Umbilical cord (tissue), 2 donors: Measurements from ENCODE around the gene KCNQ4. TPM values are rescaled to one million over a fixed set of nuclear protein-coding genes. Genes with fewer than 3 reads are reported as not detected.

Source experiments
- DNase-seq: peaks from one replicate; pipeline ENCODE4 v3.0.0-alpha.2; 2015; ENCODE audit warnings: low spot score
- total RNA-seq: library from RNA; depleted of rRNA; stranded (reverse); fragments of >200 nt; gene quantifications from one replicate; pipeline ENCODE4 v1.2.3, GENCODE V29; 2014; ENCODE audit warnings: low replicate concordance; ENCODE audit not compliant: insufficient read depth

The KCNQ4 gene
- total RNA-seq: 3.4 TPM

DNA sequence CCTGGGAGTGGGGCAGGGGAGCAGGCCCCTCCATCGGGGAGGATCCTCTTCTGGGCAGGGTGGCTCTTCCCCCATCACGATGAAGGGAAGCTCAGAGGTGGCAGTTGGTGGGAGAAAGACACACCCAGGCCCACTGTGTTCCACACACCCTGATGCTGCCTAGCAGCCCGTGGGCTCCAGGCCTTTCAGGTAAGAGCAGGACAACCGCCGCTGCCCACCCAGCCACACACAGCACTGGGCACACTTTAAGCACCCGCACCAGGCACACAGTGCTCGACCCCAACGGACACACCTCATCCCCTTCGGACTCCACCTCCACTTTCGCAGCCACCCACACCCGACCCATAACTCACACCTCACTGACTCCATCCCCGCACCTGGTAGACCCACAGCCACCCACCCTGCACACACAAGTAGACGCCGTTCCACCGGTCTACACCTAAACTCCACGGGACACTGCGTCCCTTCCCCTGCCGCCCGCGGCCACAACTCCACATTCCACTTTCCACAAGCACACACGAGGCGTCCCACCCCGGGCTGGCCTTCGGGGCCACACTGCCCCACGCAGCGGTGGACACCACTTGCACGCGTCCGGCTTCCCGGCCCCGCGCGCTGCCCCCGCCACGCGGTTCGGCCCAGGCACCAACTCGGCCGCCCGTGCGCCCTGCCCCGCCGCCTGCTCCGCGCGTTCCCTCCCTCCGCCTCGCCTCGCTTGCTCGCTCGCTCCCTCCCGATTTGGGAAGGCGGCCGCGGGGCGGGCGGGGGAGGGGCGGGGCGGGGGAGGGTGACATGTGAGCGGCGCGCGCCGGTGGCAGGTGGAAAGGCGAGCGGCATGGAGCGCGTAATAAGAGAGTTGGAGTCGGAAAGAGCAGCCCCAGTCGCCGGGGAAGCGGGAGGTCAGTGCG, at the start of gene KCNQ4:
KCNQ4 (plus strand) TSS at position 787 of the 905 bp plus-strand sequence. CDS start 307 bp downstream, outside the sequence.
- DNase-seq: no peak

DNA sequence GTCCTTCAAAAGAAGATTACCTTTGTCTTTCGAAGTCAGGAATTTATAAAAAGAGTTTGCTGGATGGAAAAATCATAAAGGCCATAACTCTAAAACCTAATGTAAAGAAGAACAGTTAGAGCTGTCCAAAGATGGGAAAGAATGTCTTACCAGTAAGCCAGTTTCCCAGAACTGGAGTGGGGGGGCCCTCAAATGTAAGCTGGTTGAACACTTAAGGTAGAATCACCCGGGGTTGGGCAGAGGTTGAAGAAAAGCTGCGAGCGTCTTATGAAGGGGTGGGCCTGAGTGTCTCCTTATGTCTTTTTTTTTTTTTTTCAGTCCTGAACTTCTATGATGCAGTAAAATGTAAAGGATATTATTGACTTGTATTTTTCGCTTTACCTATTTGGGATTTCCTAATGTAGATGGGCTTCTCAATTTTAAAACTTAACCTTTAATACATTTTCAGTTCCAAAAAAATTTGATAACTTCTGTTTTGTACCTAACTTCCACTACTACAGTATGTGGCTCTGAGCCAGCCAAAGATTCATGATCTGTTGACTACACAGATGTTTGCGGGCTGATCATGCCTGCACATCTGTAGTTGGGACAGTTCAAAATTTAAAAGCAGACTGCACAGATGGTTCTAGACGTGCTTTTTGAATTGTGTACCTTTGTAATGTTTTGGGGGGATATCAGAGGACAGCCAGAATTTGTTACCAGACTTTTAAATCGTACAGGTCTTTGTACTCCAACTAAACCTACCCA, 48.5 kb upstream of the KCNQ4 start:
- DNase-seq: no peak

DNA sequence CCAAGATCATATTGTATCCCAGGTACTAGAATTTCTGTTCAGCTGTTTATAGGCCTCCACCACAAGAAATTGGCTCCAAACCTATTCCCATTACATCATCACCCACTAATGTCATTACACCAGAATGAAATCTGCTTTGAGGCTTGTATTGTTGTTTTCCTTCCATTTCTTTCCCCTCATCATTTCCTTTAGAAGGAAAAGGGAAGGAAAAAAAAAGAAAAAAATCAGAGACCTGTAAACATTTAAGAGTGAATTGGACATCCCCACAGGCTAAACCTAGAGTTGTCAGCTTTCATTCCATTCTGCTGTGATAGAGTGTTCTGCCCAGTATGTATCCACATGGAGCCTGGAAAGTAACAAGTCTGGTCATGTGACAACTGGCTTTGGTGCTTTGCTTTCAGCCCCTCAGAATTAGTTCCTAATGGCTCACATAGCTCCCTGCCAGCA, 47.5 kb upstream of the KCNQ4 start:
- DNase-seq: peak; percentile 27

DNA sequence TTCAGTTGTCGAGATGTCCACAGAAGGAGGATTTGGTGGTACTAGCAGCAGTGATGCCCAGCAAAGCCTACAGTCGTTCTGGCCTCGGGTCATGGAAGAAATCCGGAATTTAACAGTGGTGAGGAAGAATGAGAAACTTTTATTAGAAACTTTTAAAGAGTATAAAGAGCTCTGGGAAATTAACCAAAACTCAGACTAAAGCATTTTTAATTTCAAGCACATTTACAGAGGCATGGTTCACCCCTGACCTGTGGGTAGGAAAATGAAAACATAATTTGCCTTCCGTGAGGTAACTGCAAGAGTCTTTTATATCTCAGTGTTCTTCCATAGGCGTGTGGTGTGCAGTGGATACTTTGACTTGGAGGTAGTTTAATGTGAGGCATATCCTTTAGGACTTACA, 44.8 kb upstream of the KCNQ4 start:
- no peak for DNase-seq

DNA sequence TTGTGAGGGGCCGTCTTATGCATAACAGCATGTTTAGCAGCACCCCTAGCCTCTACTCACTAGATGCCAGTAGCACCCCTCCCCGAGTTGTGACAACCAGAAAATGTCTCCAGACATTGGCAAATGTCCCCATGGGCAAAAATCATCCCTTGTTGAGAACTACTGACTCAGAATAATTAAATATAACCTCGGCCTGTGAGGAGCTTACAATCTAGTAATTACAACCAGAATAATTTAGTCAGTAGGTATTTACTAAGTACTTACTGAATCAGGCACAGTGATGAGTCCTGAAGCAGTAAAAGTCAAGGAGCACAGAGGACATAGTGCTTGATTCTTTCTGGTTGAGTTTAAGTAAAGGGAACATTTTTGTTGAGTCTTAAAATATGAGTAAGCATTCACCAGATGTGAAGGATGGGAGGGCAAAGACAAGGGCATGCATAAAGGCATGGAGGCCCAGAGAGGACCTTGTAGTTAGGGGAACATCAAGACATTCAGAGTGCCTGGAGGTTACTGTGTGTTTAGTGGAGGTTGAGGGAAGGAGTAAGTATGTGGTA, 44.1 kb upstream of the KCNQ4 start:
- no peak for DNase-seq

DNA sequence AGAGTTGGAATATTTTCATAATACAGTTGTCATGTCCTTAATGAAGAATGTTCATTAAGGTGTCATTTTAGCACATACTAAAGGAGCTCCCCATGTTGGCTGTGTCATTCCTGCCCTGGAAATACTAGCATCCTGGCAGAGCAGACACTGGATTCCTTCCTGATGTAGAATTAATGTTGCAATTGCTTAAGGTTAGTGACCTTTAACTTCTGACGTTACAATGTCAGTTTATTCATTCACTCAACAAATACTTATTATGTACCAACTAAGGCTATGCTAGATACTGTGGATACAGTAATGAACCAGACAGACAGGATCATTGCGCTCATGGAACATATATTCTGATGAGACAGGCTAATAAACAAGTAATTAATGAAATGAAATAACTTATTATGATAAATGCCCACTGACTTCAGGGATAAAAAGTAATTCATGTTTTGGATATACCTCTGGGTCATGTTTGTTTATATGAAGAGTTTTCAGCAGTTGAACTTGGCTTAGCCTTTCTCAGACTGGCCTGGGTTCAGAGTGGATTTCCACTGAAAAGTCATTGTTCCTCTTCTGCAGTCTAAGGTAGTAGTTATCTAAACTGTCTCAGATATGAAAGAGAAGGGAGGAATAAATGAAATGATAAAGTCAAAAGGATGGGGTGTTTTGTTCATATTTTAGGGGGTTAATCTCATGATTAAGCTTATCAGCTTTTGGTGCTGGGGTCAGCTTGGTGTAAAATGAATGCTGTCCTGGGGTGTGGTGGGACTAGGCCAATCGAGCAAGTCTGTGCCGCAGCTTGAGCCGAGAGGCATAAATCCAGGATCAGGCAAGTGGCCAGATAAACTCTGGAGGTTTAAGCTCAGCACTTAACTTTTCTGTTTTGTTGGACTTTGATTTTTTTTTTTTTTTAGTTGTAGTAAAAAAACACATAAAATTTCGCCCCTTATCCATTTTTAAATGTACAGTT, 43.3 kb upstream of the KCNQ4 start:
- DNase-seq: peak; percentile 79

DNA sequence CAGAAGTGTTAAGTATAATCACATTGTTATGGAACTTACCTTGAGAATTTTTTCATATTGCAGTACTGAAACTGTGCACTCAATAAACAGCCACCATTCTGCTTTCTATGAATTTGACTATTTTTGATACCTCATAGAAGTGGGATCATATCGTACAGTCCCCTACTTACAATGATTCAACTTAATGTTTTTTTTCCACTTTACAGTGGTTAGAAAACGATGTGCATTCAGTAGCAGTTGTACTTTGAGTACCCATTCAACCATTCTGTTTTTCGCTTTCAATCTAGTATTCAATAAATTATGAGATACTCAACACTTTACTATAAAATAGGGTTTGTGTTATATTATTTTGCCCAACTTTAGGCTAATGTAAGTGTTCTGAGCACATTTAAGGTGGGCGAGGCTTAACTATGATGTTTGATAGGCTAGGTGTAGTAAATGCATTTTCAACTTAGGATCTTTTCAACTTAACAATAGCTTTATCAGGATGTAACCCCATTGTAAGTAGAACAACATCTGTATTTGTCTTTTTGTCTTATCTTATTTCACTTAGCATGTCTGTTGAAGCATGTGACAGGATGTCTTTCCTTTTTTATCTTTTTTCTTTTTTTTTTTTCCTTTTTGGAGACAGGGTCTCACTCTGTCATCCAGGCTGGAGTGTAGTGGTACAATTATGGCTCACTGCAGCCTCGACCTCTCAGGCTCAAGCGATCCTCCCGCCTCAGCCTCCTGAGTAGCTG, 42.4 kb upstream of the KCNQ4 start:
- DNase-seq: no peak

DNA sequence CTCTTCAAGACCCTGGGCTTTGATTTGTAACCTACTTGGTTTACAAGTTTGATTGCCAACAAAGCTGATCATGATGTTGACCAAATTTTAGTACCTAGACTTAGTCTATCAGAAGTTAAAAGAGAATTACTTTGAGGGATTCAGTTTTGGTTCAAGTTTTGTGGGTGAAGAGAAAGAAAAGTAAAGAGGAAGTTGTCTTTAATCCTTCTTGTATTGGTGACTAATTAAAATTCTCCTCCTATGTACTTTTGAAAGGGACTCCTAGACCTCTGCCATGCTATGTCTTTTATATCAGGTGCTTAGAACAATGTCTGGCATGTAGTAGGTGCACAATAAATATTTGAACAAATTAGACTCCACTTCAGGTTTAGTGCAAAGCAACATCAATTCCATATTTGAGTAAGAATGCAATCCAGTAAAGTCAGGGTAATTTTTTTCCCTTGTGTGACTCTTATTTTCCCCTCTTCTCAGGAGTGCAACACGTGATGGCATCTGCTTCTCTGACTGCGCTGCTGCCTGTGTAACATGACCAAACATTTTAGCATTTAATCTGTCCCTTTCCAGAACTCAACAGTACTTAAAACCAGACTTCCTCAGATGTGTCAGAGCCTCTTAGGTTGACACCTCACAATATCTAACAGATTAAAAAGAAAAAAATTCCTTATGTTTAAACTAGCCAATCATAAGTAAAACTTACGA, 41.1 kb upstream of the KCNQ4 start:
- DNase-seq: no peak

DNA sequence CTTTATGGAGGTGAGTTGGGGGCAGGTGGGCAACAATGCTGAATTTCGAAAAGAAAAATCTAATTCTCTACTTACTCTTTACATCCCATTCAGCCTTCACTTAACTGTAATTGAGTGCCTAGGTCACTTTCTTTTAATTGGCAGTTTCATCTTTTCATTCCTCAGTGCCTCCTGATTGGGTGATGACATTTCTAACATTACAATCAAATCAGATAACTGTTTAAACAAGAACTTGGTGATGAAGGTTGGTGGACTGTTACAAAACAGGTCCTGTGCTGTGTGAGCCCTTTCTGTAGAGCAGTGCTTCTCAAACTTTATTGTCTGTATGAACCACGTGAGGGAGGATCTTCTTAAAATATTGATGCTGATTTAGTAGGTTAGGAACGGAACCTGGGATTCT, 40.1 kb upstream of the KCNQ4 start:
- no peak for DNase-seq

DNA sequence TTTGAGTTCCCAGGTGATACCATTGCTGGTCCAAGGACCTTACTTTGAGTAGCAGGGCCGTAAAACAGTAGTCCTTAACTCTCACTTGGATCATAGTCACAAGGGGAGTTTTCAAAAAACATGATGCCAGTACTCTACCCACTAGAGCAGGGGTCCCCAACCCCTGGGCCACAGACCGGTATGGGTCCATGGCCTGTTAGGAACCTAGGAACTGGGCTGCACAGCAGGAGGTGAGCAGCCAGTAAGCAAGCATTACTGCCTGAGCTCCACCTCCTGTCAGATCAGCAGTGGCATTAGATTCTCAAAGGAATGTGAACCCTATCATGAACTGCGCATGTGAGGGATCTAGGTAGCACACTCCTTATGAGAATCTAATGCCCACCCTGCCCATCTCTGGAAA, 39.7 kb upstream of the KCNQ4 start:
- no peak for DNase-seq

DNA sequence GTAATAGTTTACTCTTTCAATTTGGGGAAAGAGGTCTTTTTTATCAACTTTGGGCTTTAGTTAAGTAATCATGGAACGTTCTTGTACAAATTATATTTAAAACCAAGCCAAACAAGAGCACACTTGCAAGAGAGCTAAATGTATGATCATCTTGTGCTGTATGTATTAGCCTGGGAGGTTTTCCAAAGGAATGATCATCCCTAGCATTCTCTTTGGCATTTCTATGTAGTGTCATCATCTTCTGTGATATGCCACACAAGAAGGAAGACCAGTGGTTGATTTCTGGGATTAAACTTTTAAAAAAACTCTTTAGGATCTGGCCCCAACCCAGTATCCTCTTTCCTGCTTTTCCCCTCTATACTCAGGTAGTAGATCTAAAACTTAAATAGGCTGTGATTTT, 38.4 kb upstream of the KCNQ4 start:
- DNase-seq: peak; percentile 22

DNA sequence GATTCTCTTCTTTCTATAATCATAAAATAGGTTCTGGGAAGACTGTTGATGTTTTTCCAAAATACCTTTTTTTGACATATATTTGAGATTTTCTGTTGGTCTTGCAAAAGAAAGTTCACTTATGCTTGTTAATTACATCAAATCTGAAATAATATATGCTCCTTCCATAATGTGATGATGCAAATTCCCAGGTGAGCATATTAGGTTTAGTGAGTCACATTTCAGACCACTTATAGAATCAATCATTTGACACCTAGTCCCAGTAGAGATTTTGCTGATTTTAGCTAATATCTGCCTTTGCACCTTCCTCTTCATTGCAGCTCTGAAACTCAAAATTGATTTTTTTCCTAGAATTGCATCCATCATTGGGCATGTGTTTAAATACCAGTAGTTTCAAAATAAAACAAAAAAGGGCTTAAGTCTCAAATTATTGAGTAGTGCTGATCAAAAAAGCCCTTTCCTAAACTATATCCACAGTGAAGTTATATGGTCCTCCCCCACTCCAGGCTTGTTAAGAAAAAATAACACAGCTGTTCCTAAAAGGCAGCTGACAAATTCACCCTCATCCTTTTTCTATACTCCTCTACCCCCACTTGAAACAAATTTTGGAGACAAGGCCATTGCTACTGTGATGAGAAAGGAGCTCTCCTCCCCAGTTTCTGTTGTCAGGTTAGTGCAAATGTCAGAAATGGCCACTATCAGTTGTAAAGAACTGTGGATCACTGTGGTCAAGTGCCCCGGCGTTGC, 37.1 kb upstream of the KCNQ4 start:
- no peak for DNase-seq

DNA sequence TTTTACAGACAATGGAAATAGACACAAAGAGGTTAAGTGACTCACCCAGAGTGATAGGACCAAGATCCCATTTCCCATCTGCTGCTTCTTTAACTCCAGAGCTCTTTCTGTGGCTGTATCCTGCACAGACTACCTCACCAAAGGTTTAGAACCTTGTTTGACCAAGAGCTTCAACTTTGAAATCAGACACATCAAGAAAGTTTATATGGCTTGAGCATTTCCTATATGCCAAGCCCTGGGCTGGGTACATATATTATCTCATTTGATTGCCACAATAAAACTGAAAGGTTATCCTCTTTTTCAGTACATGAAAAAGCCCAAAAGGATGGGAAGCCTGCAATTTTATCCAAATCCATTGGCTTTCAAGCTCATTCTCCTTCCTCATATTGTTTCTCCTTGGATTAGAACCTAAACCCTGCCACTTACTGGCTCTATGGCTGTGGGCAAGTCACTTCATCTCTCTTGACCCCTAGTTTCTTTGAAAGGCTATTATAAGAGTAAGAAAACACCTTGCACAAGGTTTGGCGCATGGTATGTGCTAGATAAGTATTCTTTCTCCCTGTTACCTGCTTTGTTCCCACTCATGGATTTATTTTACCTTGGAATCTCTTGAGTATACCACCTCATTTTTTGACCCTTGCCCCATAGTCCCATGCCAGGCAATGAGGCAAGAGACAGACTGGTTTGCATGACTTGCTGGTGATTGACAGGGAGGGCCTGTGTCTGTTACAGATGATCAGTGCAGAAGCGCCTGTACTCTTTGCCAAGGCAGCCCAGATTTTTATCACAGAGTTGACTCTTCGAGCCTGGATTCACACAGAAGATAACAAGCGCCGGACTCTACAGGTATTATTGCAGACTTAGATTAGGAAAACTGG, 34.5 kb upstream of the KCNQ4 start:
- DNase-seq: no peak

DNA sequence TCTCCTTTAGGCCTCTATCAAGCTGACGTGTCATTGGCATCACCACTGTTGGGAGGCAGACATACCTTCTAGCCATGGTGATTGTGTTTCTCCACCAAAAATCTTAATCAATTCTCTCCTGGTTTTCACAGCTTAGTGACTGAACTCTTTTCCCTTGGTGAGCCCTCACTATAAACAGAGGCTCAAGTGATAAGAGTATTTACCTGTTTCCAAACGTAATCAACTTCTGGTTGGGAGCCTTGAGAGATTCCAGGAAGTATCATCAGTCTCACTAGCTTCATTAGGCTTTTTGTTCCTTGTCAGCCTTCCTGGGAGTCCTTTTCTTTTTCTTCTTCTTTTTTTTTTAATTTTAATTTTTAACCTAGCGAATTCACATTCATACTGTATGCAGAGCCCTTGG, 33.8 kb upstream of the KCNQ4 start:
- DNase-seq: no peak

DNA sequence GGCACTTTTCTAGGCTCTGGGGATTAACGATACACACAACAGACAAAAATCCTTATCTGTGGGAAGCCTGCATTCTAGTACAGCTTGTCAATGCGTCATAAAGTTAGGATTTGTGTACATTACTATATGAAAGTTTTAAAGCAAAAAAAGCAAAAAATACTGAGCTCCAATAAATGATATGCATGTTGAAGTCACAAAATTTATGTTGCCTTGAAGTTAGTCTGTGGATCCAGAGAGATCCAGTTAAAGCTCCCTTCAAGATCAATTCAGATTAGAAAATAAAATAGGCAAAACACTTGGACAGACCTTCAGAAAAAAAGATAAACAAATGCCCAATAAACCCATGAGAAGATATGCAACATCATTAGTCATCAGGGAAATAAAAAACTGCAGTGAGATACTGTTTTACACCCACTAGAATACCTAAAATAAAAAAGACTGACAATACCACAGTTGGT, 33.1 kb upstream of the KCNQ4 start:
- peak; percentile 85 for DNase-seq

DNA sequence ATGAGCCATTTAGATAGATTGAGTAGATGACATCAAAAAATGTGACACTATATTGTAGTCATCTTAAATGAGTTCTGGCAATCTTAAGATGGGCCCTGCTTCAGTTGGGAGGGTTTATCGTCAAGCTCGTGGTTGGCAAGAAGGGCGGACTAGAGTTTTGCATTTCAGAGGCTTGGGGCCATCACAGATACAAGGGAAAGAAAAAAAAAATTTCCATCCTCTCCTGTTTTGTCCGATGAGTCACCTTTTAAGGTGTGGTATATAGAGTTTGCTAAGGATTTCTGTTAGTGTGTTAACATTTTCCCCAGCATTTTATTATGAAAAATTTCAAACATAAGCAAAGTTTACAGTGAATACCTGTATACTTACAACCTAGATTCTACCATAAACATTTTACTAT, 31.8 kb upstream of the KCNQ4 start:
- DNase-seq: no peak

DNA sequence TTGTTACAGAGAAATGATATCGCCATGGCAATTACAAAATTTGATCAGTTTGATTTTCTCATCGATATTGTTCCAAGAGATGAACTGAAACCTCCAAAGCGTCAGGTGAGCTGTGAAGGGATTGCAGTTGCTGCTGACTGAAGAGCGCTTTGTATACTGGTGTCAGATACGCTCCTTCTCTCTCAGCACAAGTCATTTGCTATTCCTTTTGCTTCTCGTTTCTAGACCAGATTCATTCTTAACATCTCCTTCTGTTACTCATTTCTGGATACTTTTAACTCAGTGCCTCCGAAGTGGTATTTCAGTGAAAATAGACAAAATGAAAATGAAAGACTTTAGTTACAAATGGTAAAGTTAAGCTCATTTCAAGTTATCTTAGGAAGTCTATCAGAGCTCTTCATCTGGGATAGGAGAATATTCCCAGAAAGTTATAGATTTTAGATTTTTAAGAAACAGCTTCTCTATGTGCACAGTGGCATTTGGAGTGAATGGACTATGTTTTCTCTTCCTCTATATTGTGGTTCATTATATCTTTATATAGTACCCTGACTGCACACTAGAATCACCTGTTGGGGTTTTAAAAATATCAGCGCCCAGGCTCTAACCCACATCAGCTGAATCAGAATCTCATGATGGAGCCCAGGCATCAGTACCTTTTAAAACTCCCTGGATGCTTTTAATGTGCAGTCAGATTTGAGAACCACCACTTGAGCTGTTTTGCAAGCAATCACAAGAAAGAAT, 30.3 kb upstream of the KCNQ4 start:
- DNase-seq: no peak
